ENCODE results near the gene KIF25.

The KIF25 gene

DNA sequence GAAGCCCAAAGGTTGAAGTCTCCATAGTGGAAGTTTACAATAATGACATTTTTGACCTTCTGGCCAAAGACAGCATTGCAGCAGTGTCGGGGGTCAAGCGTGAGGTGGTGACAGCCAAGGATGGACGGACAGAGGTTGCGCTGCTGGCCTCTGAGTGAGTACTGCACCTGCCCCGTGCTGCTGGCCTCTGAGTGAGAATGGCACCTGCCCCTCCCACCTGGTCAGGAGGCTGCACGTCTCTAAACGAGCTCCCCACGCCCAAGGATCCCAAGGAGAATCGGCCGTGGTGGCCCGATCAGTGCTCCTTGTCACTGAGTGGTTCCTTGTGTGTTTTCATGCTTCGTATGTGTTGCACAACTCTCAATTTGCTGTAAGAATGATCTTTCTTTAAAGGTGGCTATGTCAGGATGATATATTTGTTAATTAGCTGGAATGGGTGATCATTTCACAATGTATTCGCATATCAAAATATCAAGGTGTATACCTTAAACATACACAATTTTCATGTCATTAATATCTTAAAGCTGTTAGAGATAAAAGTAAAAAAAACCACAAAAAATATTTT, 41.2 kb downstream of the KIF25 start:
- H3K4me1 ChIP-seq (ENCODE audit: control insufficient read depth, insufficient read depth, low read length) = no peaks in the 10 kb centered on the region
- H3K27ac ChIP-seq (ENCODE audit: low read depth, low read length) = no peak overlapping the region
- no peaks in the 10 kb centered on the region for H3K27me3 ChIP-seq (ENCODE audit: control insufficient read depth, insufficient read depth, low read length)
- H3K9ac ChIP-seq (ENCODE audit: low read length) = no peak overlapping the region
- no peaks in the 10 kb centered on the region for H3K36me3 ChIP-seq (ENCODE audit: control insufficient read depth, insufficient read depth, low read length)
- H3K4me3 ChIP-seq (ENCODE audit: low read length) = no peak overlapping the region

DNA sequence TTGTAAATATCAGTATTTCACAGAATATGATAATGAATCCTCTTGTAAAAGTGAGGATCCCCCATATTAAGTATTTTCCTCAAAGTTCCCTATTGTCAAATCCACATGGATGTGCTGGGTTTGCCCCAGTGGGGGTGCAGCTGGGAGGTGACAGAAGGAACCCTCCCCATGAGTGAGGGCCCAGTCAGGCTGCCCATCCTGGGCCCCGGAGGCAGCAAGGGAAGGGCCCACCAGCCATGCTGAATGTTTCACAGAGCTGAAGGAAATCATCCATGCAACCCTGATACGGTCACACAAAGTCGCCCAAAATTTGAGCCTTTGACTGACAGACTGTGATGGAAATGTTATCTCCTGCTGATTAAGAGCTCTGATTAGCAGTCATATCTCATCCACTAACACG, 41.8 kb downstream of the KIF25 start:
- H3K36me3 ChIP-seq (ENCODE audit: control insufficient read depth, insufficient read depth, low read length) = no peaks in the 10 kb centered on the region
- H3K9ac ChIP-seq (ENCODE audit: low read length) = no peak overlapping the region
- H3K27ac ChIP-seq (ENCODE audit: low read depth, low read length) = no peak overlapping the region

DNA sequence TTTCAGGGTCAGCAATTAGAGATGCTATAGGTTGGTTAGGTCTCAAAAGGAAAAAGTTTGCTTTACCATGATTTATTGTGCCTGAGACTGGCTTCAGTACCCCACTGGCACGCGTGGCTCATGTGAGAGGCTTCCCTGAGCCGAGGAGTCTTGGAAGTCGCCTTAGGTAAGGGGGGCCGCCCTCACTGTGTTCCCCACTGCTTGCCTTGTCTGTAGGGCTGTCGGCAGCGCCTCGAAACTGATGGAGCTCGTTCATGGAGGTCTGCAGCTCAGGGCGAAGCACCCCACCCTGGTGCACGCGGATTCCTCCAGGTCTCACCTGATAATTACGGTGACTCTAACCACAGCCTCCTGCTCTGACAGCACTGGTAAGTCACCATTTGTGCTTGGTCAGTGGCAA, 42.4 kb downstream of the KIF25 start:
- H3K36me3 ChIP-seq (ENCODE audit: control insufficient read depth, insufficient read depth, low read length) = no peaks in the 10 kb centered on the region
- H3K27me3 ChIP-seq (ENCODE audit: control insufficient read depth, insufficient read depth, low read length) = no peaks in the 10 kb centered on the region
- no peaks in the 10 kb centered on the region for H3K4me1 ChIP-seq (ENCODE audit: control insufficient read depth, insufficient read depth, low read length)
- H3K4me3 ChIP-seq (ENCODE audit: low read length) = no peak overlapping the region
- no peak overlapping the region for H3K9ac ChIP-seq (ENCODE audit: low read length)
- H3K27ac ChIP-seq (ENCODE audit: low read depth, low read length) = no peak overlapping the region

More for the DNA sequence above, 41.8 kb downstream of the KIF25 start:
- Histone ChIP-seq H3K4me3 (ENCODE audit: low read length) (no peak overlapping the region), H3K4me1 (ENCODE audit: control insufficient read depth, insufficient read depth, low read length) (no peaks in the 10 kb centered on the region), H3K27me3 (ENCODE audit: control insufficient read depth, insufficient read depth, low read length) (no peaks in the 10 kb centered on the region)

DNA sequence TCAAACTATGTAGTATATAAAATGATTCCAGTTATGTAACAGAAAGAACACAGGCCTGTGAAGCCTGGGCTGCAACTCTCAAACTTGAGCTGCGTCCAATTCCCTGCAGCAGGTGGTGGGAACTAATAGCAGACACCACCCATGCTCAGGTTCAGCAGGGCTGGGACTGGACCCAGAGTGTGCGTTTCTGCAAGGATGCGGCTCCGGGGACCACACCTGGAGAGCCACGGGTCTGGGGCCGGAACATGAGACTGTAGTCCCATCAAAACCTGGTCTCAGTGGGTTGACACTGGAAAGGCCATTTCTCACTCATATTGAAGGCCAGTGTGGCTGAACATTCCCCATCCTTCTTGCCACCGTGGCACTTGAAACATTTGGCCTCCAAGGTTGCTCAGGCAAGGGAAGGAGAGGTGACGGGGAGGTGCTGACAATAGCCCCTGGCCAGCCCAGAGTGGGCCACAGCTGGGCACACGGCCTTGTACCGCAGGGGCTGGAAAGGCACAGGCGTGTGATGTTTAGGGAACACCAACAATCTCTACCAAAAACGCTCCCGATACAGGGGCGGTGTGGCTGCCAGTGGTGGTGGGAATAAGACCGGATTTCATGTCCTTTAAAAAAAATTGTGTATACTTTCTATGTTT, 43.5 kb downstream of the KIF25 start:
- Histone ChIP-seq H3K36me3 (ENCODE audit: control insufficient read depth, insufficient read depth, low read length) (no peaks in the 10 kb centered on the region), H3K9ac (ENCODE audit: low read length) (no peak overlapping the region), H3K4me3 (ENCODE audit: low read length) (no peak overlapping the region), H3K27ac (ENCODE audit: low read depth, low read length) (no peak overlapping the region), H3K4me1 (ENCODE audit: control insufficient read depth, insufficient read depth, low read length) (no peaks in the 10 kb centered on the region), H3K27me3 (ENCODE audit: control insufficient read depth, insufficient read depth, low read length) (no peaks in the 10 kb centered on the region)

DNA sequence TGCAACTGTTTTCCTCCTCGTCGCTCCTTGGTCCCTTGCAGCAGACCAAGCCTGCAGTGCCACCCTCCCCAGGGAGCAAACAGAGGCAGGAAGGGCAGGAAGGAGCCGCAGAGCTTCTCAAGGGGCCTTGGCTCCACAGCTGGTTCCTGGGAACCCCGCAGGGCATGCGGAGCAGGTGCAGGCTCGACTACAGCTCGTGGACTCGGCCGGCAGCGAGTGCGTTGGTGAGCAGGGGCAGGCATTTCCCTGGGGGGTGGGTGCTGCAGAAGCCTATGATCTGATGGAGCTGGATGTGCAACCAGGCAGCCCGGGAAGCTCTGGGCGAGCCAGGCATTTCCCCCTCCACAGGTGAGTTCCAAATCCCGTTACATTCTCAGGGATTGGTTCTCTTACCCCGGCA, 44.5 kb downstream of the KIF25 start:
- H3K4me1 ChIP-seq (ENCODE audit: control insufficient read depth, insufficient read depth, low read length) = no peaks in the 10 kb centered on the region
- H3K27ac ChIP-seq (ENCODE audit: low read depth, low read length) = no peak overlapping the region
- no peak overlapping the region for H3K4me3 ChIP-seq (ENCODE audit: low read length)
- no peaks in the 10 kb centered on the region for H3K36me3 ChIP-seq (ENCODE audit: control insufficient read depth, insufficient read depth, low read length)
- H3K27me3 ChIP-seq (ENCODE audit: control insufficient read depth, insufficient read depth, low read length) = no peaks in the 10 kb centered on the region
- no peak overlapping the region for H3K9ac ChIP-seq (ENCODE audit: low read length)

DNA sequence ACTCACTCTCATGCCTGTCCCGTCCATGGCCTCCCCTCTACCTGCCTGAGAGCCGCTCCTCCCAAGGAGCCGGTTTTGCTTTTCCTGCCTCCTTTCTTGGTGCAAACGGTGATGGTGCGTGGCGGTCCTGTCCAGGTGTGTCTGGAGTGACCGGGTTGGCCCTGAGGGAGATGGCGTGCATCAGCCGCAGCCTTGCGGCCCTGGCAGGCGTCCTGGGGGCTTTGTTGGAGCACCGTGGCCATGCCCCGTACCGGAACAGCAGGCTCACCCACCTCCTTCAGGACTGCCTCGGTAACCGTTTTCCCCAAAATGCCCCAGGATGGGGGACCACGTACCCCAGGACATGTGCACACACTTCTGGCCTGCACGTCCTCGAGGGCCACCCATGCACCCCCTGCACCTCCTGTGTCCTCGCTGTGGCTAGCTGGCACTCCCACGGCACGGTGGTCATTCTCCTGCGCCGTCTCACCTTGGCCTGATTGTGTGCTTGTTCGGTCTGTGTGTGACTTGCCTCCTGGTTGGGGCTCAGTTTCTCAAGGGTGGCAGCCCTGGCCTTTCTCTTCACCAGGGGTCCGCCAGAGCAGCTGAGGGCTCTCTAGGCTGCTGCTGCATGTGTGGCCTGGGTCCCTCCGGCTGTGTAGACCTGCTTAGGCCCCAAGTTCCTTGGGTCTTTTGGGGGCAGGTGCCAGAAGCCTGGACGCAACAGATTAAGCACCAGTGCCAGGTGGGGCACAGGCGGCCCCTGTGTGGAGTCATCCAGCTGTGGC, 45.1 kb downstream of the KIF25 start:
- no peaks in the 10 kb centered on the region for H3K4me1 ChIP-seq (ENCODE audit: control insufficient read depth, insufficient read depth, low read length)
- H3K4me3 ChIP-seq (ENCODE audit: low read length) = no peak overlapping the region
- no peak overlapping the region for H3K27ac ChIP-seq (ENCODE audit: low read depth, low read length)
- no peak overlapping the region for H3K9ac ChIP-seq (ENCODE audit: low read length)
- no peaks in the 10 kb centered on the region for H3K36me3 ChIP-seq (ENCODE audit: control insufficient read depth, insufficient read depth, low read length)
- no peaks in the 10 kb centered on the region for H3K27me3 ChIP-seq (ENCODE audit: control insufficient read depth, insufficient read depth, low read length)

DNA sequence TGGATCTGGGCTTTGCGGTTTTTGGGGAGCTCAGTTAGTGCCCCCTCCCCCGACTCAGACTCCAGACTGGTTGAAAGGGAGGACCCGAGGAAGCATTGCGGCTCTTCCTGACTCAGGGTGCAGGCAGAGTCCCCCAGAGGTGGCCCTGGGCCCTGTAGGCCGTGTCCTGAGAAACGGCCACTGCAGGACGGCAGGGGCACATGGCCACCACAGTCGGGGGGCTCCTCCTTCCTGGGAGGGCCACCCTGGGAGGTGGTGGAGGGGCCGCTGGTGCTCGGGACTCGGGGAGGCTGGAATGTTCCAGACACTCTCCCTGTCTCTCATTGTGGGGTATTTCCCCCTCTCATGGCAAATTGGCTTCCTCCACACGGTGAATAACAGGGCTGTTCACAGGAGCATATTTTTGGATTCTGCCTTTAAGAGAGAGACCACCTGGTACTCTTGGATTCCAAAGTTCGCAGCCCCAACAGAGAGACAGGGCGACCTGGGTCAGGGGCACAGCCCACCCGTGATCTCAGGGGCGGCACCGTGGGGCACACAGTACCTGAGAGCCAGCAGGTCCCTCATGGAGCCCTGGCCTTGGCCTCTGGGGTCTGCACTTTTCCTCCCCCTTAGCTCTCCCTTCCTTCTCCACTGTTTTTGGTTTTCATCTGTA, 45.8 kb downstream of the KIF25 start:
- Histone ChIP-seq H3K9ac (ENCODE audit: low read length) (no peak overlapping the region), H3K36me3 (ENCODE audit: control insufficient read depth, insufficient read depth, low read length) (no peaks in the 10 kb centered on the region), H3K4me3 (ENCODE audit: low read length) (no peak overlapping the region), H3K4me1 (ENCODE audit: control insufficient read depth, insufficient read depth, low read length) (no peaks in the 10 kb centered on the region), H3K27me3 (ENCODE audit: control insufficient read depth, insufficient read depth, low read length) (no peaks in the 10 kb centered on the region), H3K27ac (ENCODE audit: low read depth, low read length) (no peak overlapping the region)

DNA sequence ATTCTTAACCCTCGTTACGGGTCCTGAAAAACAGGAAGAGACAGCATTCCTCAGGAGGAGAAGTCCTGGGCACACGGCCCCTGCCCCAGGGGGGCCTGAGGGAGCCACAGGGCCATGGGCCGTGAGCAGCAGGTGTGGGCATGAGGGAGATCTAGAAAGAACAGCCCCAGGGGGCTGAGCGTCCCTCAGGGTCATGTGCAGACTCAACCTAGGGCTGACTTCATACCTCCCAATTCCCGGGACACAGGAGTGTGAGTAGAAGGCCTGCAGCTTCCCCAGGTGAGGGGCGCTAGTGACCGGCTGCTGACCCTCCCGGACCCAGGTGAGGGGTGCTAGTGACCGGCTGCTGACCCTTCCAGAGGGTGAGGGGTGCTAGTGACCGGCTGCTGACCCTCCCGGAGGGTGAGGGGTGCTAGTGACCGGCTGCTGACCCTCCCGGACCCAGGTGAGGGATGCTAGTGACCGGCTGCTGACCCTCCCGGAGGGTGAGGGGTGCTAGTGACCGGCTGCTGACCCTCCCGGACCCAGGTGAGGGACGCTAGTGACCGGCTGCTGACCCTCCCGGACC, 46.5 kb downstream of the KIF25 start:
- H3K4me3 ChIP-seq (ENCODE audit: low read length) = no peak overlapping the region
- no peak overlapping the region for H3K9ac ChIP-seq (ENCODE audit: low read length)
- no peaks in the 10 kb centered on the region for H3K4me1 ChIP-seq (ENCODE audit: control insufficient read depth, insufficient read depth, low read length)

DNA sequence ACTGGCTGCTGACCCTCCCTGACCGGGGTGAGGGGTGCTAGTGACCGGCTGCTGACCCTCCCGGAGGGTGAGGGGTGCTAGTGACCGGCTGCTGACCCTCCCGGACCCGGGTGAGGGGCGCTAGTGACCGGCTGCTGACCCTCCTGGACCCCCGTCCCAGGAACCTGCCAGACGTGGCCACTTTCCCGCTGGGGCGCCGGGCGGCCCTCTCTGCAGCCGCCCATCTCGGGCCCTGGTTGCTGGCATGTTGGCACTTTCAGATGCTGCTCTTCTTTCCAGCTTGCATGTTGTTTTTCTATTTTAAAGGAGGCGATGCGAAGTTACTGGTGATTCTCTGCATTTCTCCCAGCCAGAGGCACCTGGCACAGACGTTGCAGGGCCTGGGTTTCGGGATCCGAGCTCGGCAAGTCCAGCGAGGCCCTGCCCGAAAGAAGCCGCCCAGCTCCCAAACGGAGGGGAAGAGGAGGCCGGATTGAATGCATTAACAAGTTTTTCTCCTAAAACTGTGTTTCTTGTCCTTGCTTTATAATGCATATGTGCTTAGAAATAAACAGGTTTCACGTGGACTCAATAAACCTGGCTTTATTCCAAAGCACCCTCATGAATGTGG, 47.2 kb downstream of the KIF25 start:
- Histone ChIP-seq H3K27ac (ENCODE audit: low read depth, low read length) (no peak overlapping the region), H3K4me1 (ENCODE audit: control insufficient read depth, insufficient read depth, low read length) (no peaks in the 10 kb centered on the region), H3K27me3 (ENCODE audit: control insufficient read depth, insufficient read depth, low read length) (no peaks in the 10 kb centered on the region), H3K36me3 (ENCODE audit: control insufficient read depth, insufficient read depth, low read length) (no peaks in the 10 kb centered on the region), H3K4me3 (ENCODE audit: low read length) (no peak overlapping the region), H3K9ac (ENCODE audit: low read length) (no peak overlapping the region)

More for the DNA sequence above, 46.5 kb downstream of the KIF25 start:
- Histone ChIP-seq H3K27me3 (ENCODE audit: control insufficient read depth, insufficient read depth, low read length) (no peaks in the 10 kb centered on the region), H3K27ac (ENCODE audit: low read depth, low read length) (no peak overlapping the region), H3K36me3 (ENCODE audit: control insufficient read depth, insufficient read depth, low read length) (no peaks in the 10 kb centered on the region)

DNA sequence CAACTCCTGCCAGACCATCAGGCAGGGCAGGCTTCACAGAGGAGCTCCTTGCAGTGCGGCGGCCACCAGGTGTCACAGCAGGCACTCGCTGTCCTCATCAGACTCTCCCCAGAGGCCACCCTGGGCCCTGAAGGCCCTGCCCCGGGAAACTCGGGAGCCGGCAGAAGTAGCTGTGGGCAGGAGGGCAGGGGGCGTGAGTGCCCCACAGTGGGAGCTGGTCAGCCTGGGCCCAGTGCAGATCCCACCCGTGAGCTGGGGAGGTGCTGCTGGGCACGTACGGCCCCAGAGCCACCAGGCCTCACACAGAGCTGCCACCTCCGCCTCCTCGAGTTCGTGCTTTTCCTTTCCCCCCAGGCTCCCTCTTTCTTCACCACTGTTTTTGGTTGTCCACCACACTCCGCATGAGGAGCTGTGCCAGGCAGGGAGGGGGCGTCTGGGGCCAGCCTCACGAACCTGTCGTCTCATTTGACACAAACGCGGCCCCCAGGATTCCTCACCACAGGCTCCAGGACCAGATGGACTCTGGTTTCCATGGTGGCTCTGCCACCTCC, 47.7 kb downstream of the KIF25 start:
- Histone ChIP-seq H3K27me3 (ENCODE audit: control insufficient read depth, insufficient read depth, low read length) (no peaks in the 10 kb centered on the region), H3K27ac (ENCODE audit: low read depth, low read length) (no peak overlapping the region), H3K4me1 (ENCODE audit: control insufficient read depth, insufficient read depth, low read length) (no peaks in the 10 kb centered on the region), H3K36me3 (ENCODE audit: control insufficient read depth, insufficient read depth, low read length) (no peaks in the 10 kb centered on the region), H3K9ac (ENCODE audit: low read length) (no peak overlapping the region), H3K4me3 (ENCODE audit: low read length) (no peak overlapping the region)

DNA sequence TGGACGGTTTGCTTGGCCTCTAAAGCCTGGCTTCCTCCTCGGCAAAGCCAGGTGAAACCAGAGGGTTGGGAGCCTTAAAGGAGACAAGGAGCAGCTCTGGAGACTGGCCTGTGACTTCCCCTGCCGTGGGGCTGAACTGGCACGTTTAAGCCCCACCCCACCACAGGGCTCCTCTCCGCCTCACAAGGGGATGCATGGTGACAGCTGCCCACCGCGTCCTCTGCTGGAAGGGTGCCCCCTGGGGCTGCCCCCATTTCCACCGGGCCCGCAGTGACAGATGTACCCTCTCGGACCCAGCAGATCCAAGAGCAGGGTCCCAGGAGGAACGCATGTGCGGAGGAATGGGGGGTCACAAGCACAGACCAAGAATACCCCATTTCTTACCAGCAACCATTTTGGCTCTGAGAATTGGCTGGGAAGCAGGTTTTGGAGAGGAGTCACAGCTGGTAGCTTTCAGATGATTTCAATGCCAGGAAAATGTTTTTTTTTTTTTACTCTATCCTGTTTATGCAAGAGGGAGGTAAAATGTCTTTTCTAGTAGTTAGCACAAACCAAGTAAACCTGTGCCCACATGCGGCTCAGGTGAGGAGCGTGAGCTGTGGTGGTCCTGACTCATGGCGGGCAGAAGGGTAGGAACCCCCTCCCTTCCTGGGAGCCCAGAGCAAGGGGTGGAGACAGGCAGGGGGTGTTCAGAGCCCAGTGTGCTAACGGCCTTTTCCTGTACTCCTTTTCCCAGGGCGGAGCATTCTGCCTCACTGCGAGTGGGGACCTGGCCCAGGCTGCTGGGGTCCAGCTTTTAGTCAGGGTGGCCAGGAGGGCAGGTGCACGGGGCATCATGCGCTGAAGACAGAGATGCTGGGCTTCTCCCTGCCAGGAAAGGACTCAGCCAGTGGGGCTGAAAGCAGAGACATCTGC, 48.5 kb downstream of the KIF25 start:
- Histone ChIP-seq H3K27ac (ENCODE audit: low read depth, low read length) (no peak overlapping the region), H3K36me3 (ENCODE audit: control insufficient read depth, insufficient read depth, low read length) (no peaks in the 10 kb centered on the region), H3K4me3 (ENCODE audit: low read length) (no peak overlapping the region), H3K4me1 (ENCODE audit: control insufficient read depth, insufficient read depth, low read length) (no peaks in the 10 kb centered on the region), H3K9ac (ENCODE audit: low read length) (no peak overlapping the region), H3K27me3 (ENCODE audit: control insufficient read depth, insufficient read depth, low read length) (no peaks in the 10 kb centered on the region)

All from rectal smooth muscle tissue (tissue), 1 donor.